Middle frontal gyrus (tissue), 1 donor: ENCODE data around the gene MAGI3.
"Not testable (repeated sequence)": the region's sequence is repeated elsewhere in the genome, so short reads cannot be mapped to it uniquely, and the experiment has no call there.

Experiments
- DNase-seq: peaks from one replicate; pipeline ENCODE4 v3.0.0-alpha.2; 2015; ENCODE audit warnings: low spot score; ENCODE audit errors: extremely low spot score

The MAGI3 gene

DNA sequence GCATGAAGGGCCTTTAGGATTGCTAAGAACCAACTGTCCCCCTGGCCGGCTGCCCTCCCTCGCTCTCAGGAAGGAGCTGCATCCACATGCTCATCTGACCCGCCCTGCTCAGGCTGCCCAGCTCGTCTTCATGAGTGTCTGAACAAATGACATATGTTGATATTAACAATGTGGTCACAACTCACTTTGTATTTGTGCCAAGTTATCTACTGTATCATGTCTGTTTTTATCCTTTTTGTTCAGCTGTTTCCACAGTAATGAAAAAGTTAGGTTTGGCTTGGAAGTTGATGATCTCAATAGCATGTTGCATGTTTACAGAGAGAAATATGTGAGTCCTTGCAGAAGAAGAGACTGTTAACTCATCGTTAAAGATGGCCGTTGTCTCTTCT, 293.8 kb downstream of the MAGI3 start:
- DNase-seq: no peak

DNA sequence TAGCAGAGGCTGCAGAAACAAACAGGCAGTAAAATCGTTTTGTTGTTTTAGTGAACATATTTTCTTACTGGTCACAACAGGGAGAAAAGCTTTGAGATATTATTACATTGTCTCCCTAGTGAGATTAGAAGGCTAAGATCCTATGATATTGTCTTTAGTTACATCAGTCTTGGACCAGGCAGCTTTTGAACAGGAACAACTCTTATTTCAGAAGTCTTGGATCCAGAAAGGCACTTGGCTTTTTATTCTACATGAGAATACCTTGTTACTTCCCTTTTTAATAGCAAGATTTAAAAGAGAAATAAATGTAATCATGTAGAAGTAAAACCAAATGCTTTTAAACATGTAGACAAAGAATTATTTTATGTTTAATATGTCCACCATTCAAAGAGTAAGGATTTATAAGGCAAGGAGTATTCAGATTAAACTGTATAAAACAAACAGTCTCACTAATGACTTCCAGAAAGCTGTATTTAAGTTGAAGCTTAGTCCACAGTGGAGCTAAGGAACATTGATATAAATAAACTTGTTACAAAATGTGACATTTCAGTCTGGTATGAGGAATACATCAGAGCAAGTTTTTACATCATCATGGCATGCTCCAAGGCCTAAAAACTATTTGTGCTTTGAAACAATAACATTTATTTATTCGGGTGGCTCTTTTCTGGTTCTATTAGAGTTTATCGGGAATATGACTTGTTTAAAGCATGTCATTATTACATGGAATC, 296.7 kb downstream of the MAGI3 start:
- DNase-seq: no peak

DNA sequence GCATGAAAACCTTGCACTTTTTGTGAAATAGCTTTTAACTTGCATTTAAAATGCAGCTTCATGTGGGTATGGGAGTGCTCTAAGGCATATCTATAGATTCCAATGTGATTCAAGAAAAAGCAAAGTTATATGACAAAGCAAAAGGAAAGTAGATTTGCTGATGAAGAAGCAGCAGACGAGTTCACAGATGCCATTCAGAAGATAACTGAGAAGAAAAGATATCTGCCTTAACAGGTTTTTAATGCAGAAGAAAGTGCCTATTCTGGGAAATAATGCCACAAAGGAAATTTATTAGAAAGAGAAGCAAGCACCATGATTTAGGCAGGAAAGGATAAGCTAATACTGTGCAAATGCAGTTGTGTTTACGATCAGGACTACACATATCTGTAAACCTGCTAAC, 300.9 kb downstream of the MAGI3 start:
- no peak for DNase-seq

DNA sequence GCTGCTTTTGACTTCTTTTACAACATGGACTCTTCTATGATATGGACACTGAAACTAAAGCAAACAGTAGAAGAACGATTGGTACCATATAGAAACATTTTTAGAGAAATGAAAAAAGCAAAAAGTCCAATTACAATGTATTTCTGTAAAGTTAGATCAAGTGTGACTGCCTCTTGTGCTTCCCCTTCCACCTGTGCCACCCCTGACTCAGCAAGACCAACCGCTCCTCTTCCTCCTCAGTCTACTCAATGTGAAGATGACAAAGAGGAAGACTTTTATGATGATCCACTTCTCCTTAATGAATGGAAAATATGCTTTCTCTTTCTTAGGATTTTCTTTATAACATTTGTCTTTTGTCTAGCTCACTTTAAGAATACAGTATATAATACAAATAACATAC, 302.0 kb downstream of the MAGI3 start:
- DNase-seq: no peak

DNA sequence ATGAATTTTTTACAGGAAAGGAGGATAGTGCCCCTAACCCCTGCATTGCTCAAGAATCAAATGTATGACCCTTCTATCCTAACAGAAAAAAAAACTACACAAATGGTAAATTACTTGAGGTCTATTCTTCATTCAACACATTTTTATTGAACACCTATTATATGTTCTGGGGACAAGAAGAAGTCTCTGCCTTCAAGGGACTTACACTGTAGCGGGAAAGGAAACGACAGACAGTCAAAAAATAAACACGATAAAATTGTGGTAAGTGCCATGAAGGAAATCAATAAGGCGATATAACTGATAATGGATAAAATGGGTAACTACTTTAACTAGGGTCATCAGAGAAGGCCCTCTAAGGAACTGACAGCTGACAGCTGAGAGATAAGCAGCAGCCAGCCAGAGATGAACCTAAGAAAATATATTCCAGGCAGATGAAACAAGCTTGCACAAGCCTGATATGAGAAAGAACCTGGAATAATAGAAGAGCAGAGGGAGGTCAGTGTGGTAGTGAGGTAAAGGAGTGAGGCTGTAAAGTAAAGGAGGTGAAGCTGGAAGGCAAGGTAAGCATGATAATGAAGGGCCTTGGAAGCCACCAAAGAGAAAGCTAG, 302.6 kb downstream of the MAGI3 start:
- DNase-seq: no peak

DNA sequence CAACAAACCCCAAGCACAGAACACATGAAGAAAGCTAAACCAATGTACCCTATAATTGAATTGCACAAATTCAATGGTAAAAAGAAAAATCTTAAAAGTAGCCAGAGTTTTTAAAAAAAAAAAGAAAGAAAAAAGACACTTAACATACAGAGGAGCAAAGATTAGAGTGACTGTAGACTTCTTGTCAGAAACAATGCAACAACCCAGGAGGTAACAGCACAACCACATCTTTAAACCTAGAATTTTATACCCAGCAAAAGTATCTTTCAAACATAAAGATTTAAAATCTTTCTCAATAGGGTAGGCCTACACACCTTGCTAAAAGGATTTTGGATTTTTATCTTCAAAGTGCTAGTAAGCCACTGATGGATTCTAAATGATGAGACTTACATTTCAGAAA, 304.6 kb downstream of the MAGI3 start:
- no peak for DNase-seq

DNA sequence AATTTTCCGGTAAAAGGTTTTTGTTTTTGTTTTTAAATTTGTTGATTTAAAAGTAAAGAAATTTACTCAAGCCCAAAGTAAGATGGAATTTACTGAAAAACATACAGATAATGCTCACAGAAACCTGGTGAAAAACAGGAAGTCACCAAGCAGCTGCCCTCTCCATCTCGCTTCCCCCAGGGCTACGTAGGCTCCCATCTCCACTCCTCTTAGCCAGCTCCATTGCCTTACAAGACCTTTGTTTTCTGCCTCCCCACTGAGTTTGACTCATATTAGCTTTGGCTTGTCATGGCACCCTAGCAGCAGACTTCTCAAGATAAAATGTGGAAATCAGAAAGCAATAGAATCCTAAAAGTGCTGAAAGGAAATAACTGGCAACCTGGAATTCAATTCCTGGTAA, 311.1 kb downstream of the MAGI3 start:
- no peak for DNase-seq

DNA sequence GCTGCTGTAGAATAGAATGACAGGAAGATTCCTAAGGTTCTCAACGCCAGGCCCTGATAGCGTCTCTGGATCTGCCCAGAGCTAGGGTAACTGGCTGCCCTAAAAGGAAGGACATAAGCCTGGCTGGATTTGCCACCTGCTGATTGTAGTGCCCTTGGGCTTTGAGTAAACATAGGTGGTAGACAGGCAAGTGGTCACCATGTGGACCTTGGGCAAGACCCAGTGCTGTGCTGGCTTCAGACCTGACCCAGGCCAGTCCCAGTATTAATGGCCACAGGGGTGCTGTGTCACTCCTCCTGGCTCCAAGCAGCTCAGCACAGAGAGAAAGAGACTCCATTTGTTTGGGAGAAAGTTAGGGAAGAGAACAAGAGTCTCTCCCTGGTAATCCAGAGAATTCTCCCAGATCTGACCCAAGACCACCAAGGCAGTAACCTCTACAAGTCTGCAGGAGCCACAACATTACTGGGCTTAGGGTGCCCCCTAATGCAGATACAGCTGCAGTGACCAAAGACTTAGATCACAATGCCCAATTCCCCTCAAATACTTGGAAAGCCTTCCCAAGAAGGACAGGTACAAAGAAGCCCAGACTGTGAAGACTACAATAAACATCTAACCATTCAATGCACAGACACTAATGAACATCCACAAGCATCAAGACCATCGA, 324.4 kb downstream of the MAGI3 start:
- no peak for DNase-seq

DNA sequence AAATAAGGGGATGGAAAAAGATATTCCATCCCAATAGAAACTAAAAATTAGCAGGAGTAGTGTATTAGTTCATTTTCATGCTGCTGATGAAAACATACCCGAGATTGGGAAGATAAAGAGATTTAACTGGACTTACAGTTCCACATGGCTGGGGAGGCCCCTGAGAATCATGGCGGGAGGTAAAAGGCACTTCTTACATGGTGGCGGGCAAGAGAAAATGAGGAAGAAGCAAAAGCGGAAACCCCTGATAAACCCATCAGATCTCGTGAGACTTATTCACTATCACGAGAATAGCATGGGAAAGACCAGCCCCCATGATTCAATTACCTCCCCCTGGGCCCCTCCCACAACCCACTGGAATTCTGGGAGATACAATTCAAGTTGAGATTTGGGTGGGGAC, 327.2 kb downstream of the MAGI3 start:
- not testable (repeated sequence) for DNase-seq

DNA sequence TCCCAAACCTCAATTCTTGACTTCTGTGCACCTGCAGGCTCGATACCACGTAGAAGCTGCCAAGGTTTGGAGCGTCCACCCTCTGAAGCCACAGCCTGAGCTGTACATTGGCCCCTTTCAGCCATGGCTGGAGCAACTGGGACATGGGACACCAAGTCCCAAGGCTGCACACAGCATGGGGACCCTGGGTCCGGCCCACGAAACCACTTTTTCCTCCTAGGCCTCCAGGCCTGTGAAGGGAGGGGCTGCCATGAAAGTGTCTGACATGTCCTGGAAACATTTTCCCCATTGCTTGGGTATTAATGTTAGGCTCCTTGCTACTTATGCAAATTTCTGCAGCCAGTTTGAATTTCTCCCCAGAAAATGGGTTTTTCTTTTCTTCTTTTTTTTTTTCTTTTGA, 328.3 kb downstream of the MAGI3 start:
- DNase-seq: not testable (repeated sequence)

DNA sequence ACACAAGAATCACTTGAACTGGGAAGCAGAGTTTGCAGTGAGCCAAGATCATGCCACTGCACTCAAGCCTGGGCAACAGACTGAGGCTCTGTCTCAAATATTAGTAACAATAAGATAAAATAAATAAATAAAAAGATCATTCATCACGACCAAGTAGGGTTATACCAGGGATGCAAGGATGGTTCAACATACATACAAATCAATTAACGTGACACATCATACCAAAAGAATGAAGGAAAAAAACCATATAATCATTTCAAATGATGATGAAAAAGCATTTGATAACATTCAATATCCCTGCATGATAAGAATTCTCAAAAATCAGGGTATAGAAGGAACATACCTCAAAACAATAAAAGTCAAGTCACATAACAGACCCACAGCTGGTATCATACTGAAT, 330.7 kb downstream of the MAGI3 start:
- no peak for DNase-seq

DNA sequence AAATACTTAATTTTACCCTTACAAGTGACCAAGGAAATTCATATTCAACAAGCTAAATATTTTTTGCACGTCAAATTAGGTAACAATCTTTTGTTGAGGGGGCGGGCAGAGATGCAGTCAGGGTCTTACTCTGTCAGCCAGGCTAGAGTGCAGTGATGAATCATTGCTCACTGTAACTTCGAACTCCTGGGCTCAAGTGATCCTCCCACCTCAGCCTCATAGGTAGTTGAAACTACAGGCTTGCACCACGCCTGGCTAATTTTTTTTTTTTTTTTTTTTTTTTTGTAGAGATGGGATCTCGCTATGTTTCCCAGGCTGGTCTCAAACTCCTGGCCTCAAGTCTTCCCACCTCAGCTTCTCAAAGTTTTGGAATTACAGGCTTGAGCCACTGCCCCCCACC, 342.5 kb downstream of the MAGI3 start:
- no peak for DNase-seq

DNA sequence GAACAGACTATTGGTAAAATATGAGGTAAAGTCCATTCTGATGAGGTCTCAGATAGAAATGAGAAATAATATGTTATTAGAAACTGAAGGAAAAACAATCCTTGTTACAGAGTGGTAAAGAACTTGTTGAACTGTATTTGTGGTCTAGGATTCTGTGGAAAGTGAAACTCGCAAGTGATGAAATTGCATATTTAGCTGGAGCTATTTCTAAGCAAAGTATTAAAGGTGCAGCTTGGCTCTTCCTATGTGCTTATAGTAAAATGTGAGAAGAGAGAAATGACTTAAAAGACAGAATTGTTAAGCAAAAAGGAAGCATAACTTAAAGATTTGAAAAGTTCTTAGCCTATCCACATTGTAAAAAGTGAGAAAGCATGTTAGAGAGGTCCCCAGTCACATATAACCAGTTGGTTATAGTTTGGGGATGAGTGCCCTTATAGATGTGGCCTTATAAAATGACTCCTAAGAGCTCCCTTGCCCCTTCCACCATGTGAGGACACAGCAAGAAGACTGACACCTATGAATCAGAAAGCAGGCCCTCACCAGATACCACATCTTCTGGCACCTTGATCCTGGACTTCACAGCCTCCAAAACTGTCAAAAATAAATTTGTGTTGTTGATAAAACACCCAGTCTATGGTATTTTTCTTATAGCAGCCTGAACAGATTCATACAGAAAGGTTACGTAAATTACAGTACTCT, 344.2 kb downstream of the MAGI3 start:
- no peak for DNase-seq
